Lower lobe of right lung (tissue), 2 donors: ENCODE data around the gene EYA2. TPM values are rescaled to one million over a fixed set of nuclear protein-coding genes. Genes with fewer than 3 reads are reported as not detected.

Experiments
- ATAC-seq, 2 donors: fragments of 200-7000 bp; cut with Tn5 transposase; one replicate each; pipeline ENCODE4 v1.9.1; 2020 to 2022; ENCODE audit warnings: mild to moderate bottlenecking in 2 of 2, moderate library complexity in 2 of 2
- DNase-seq: peaks from one replicate; pipeline ENCODE4 v3.0.0-alpha.2; 2020
- H3K27ac ChIP-seq: fragments of 200-600 bp; one replicate; pipeline ENCODE4 v1.8.0; 2022
- H3K27me3 ChIP-seq: fragments of 200-600 bp; one replicate; pipeline ENCODE4 v1.8.0; 2022; ENCODE audit warnings: low read depth
- H3K36me3 ChIP-seq: fragments of 200-600 bp; one replicate; pipeline ENCODE4 v1.8.0; 2022; ENCODE audit warnings: mild to moderate bottlenecking
- H3K4me1 ChIP-seq: fragments of 200-600 bp; one replicate; pipeline ENCODE4 v1.8.0; 2022
- H3K4me3 ChIP-seq: fragments of 200-600 bp; one replicate; pipeline ENCODE4 v1.8.0; 2022; ENCODE audit warnings: mild to moderate bottlenecking
- H3K9me3 ChIP-seq: fragments of 200-600 bp; one replicate; pipeline ENCODE4 v1.8.0; 2022
- CTCF ChIP-seq: fragments of 200-600 bp; IDR thresholded peaks from one replicate; pipeline ENCODE4 v1.8.0; 2022; ENCODE audit warnings: antibody characterized with exemption, mild to moderate bottlenecking
- intact Hi-C: fragments of 100-400 bp; cut with DNase I; formaldehyde crosslinking; loops from one replicate; pipeline ENCODE4 v1.11.0; 2022
- total RNA-seq: library from RNA; stranded (reverse); fragmentation: NEBNext Ultra II Directional; extraction: Animal tissue kit (Norgen Biotek cat#: 25700); gene quantifications from one replicate; pipeline ENCODE4 v1.2.1, GENCODE V29; 2021
- donor health status: DM: no; HTN: yes; CAD: no; lungs with severe emphysema.

The EYA2 gene
- total RNA-seq, 1 donor from 2014 or later, result 3.5 TPM

- Histone ChIP-seq H3K27ac (no peak overlapping the region), H3K4me3 (no peak overlapping the region), H3K27me3 (no peaks in the 10 kb centered on the region), H3K9me3 (no peaks in the 10 kb centered on the region), H3K4me1 (no peaks in the 10 kb centered on the region), H3K36me3 (no peaks in the 10 kb centered on the region)
- no peak for ATAC-seq
- no peak for TF ChIP-seq CTCF
- intact Hi-C loops, result no loop called here
- no peak for DNase-seq
Measured at GRCh38 chr20:46943861-46944591, 49.4 kb downstream of the EYA2 start.

DNA sequence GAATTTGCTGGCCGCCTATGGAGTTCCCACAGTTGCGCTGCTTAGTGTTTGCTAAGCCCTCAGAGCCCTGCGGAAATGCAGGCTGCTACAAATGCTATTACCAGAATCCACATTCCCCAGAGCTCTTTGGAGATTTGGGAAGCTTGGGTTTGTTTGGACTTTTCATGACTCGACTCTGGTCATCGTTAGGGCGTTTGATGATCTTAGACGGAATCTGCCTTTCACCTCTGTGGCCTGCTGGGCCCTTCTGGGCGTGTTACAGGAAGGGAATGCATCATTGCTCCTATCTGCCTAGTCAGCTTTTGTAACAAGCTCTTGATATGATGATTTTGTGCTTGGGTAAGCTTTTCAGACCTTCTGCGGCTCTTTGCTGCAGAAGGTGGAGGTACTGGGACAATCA, 50.8 kb downstream of the EYA2 start:
- no peak for ATAC-seq
- intact Hi-C loops, result no loop called here

GRCh38 chr20:46946181-46946624, 51.6 kb downstream of the EYA2 start:
- no peak for TF ChIP-seq CTCF
- H3K27ac ChIP-seq, result no peak overlapping the region
- H3K27me3 ChIP-seq, result no peaks in the 10 kb centered on the region
- DNase-seq (no peak), ATAC-seq (no peak)
- no peaks in the 10 kb centered on the region for H3K4me1 ChIP-seq
- H3K4me3 ChIP-seq, result no peak overlapping the region
- no peaks in the 10 kb centered on the region for H3K36me3 ChIP-seq
- intact Hi-C loops, result no loop called here
- H3K9me3 ChIP-seq, result no peaks in the 10 kb centered on the region

More for the DNA sequence above, 50.8 kb downstream of the EYA2 start:
- DNase-seq, result no peak
- H3K36me3 ChIP-seq, result no peaks in the 10 kb centered on the region
- no peaks in the 10 kb centered on the region for H3K4me1 ChIP-seq
- no peaks in the 10 kb centered on the region for H3K27me3 ChIP-seq
- TF ChIP-seq CTCF, result no peak
- no peak overlapping the region for H3K27ac ChIP-seq
- H3K4me3 ChIP-seq, result no peak overlapping the region
- no peaks in the 10 kb centered on the region for H3K9me3 ChIP-seq

DNA sequence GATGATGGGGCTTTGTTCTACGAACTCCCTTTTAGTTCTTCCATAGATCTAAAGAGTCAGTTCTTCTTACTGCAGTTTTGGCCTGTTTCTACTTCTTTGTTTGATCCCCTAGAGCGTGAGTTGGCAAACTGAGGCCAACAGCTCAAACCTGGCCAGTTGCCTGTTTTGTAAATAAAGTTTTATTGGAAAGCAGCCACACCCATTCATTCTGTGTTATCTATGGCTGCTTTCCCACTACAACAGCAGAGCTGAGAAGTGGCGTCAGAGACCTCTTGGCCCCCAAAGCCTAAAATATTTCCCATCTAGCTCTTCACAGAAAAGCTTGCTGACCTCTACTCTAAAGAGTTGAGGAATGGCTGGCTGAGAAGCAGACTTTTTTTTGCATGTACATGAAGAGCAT, 52.2 kb downstream of the EYA2 start:
- Histone ChIP-seq H3K9me3 (no peaks in the 10 kb centered on the region), H3K4me3 (no peak overlapping the region), H3K4me1 (no peaks in the 10 kb centered on the region), H3K27ac (no peak overlapping the region), H3K36me3 (no peaks in the 10 kb centered on the region), H3K27me3 (no peaks in the 10 kb centered on the region)
- intact Hi-C loops, result no loop called here
- TF ChIP-seq CTCF, result no peak
- DNase-seq, result no peak
- no peak for ATAC-seq

GRCh38 chr20:46948081-46948480, 53.4 kb downstream of the EYA2 start:
- intact Hi-C loops, result no loop called here
- H3K4me1 ChIP-seq, result no peaks in the 10 kb centered on the region
- H3K9me3 ChIP-seq, result no peaks in the 10 kb centered on the region

More at GRCh38 chr20:46948081-46948480, 53.4 kb downstream of the EYA2 start:
- no peaks in the 10 kb centered on the region for H3K27me3 ChIP-seq
- H3K27ac ChIP-seq, result no peak overlapping the region
- no peak for DNase-seq
- TF ChIP-seq CTCF, result no peak
- no peaks in the 10 kb centered on the region for H3K36me3 ChIP-seq
- no peak for ATAC-seq
- H3K4me3 ChIP-seq, result no peak overlapping the region
